Sigmoid colon (tissue), 7 donors: ENCODE measurements around the gene SDCBP2. TPM values are rescaled to one million over a fixed set of nuclear protein-coding genes. Genes with fewer than 3 reads are reported as not detected.

Source experiments
- DNase-seq: peaks from one replicate; pipeline ENCODE4 v3.0.0-alpha.2; 2019
- H3K27ac ChIP-seq, 4 donors: fragments of 200-600 bp; sonication (generic); one replicate each; pipeline ENCODE4 v1.5.1; 2016 to 2019; ENCODE audit warnings: mild to moderate bottlenecking in 1 of 4
- H3K27me3 ChIP-seq, 3 donors: fragments of 200-600 bp; sonication (generic); one replicate each; pipeline ENCODE4 v1.5.1; 2019; ENCODE audit warnings: mild to moderate bottlenecking in 1 of 3
- H3K36me3 ChIP-seq, 4 donors: fragments of 200-600 bp; sonication (generic); one replicate each; pipeline ENCODE4 v1.5.1; 2016 to 2019
- H3K4me1 ChIP-seq, 4 donors: fragments of 200-600 bp; sonication (generic); one replicate each; pipeline ENCODE4 v1.5.1; 2017 to 2019
- H3K4me3 ChIP-seq, 4 donors: fragments of 200-600 bp; sonication (generic); one replicate each; pipeline ENCODE4 v1.5.1; 2017 to 2019; ENCODE audit warnings: mild to moderate bottlenecking in 2 of 4, moderate library complexity in 1 of 4
- H3K9me3 ChIP-seq, 4 donors: fragments of 200-600 bp in 3 of 4; sonication (generic) in 3 of 4; one replicate each; pipeline versions ENCODE4 v1.5.1 to v1.6.1; 2013 to 2019
- EP300 ChIP-seq, 4 donors: sonication (generic); formaldehyde crosslinking; IDR thresholded peaks; one replicate each; pipeline ENCODE4 v1.6.1; 2017; ENCODE audit warnings: antibody characterized with exemption in 4 of 4
- POLR2A ChIP-seq, 2 donors: fragments of 450-650 bp; IDR thresholded peaks; one replicate each; pipeline ENCODE4 v1.6.1; 2016; ENCODE audit warnings: antibody characterized with exemption in 2 of 2, mild to moderate bottlenecking in 2 of 2, moderate library complexity in 2 of 2
- POLR2AphosphoS5 ChIP-seq, 4 donors: sonication (generic); formaldehyde crosslinking; IDR thresholded peaks; one replicate each; pipeline ENCODE4 v1.6.1; 2017; ENCODE audit warnings: antibody characterized with exemption in 4 of 4
- WGBS, 2 donors: extraction: QIAGEN DNeasy Blood & Tissue Kit; methylation state at CpG; one replicate each; pipeline ENCODE4 v1.1.7; 2013; 5-methylcytosine and 5-hydroxymethylcytosine counted together
- intact Hi-C: fragments of 100-400 bp; cut with DNase I; formaldehyde crosslinking; loops from one replicate; pipeline ENCODE4 v1.15.1; 2023
- polyA plus RNA-seq, 3 donors: library from polyadenylated mRNA; stranded (reverse); fragments of 200-250 nt; gene quantifications; one replicate each; pipeline ENCODE4 v1.2.3, GENCODE V29; 2013
- total RNA-seq, 4 donors: library from RNA; depleted of rRNA; stranded (reverse); fragments of >200 nt; gene quantifications; one replicate each; pipeline ENCODE4 v1.1.0, GENCODE V29; 2016
- TF ChIP-seq, protein P1 (sequence below), 4 experiments: fragments of 450-650 bp in 3 of 4; fragments of 200-600 bp in 1 of 4; IDR thresholded peaks; one replicate each; pipeline ENCODE4 v1.5.1; 2016 to 2019; ENCODE audit warnings: antibody characterized with exemption in 4 of 4, mild to moderate bottlenecking in 3 of 4, moderate library complexity in 2 of 4
- donor health status: healthy with polysubstance abuse.
- donor health status: Bipolar disorder and iron deficiency.
- donor health status: healthy.

The SDCBP2 gene
- total and polyA plus RNA-seq, 7 donors = 1.1 to 724 (median 3.6) TPM

DNA sequence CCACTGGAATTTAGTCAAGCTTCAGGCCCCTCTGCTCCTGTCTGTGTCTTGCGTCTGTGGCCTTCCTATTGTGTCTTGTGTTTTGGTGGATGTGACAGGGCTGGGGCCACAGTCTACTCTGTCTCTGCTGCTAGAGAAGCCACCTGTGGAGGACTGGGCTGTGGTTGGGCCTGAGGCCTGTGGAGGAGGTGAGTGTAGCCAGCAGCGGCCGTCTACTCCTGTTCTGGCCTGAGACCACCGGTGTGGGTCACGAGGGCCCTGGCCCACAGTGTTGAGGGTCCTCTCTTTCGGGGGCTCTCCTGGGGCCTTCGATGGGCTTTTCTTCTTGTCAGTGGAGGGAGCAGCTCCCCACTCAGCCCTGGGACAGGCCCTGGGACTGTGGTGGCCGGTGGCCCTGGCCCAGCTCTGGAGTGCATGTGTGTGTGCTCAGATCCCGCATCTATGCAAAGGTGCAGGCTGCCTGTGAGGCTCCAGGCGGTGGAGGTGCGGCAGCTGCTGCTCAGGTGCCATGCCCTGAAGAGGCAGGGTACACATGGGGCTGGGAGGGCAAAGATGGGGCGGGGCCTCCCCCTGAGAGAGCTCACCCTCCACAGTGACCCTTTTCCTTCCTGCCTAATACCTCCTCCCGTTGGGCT lies 20.8 kb downstream of the SDCBP2 start:
- peaks cover 0 to 22% (median 0%) of the 10 kb centered on the region in 4 donors for H3K36me3 ChIP-seq
- H3K4me1 ChIP-seq = peaks cover 0 to 2% (median 2%) of the 10 kb centered on the region in 4 donors
- intact Hi-C loops = no loop called here
- H3K9me3 ChIP-seq = no peaks in the 10 kb centered on the region
- WGBS, 2 donors = 91 to 92% methylated on average over 13 of the region's 13 CpGs
- DNase-seq = no peak
- TF ChIP-seq POLR2A (IDR thresholded peaks at IDR 0.05) (no peak), EP300 (IDR thresholded peaks at IDR 0.05) (no peak), POLR2AphosphoS5 (IDR thresholded peaks at IDR 0.05) (no peak)
- TF ChIP-seq, protein P1, sequence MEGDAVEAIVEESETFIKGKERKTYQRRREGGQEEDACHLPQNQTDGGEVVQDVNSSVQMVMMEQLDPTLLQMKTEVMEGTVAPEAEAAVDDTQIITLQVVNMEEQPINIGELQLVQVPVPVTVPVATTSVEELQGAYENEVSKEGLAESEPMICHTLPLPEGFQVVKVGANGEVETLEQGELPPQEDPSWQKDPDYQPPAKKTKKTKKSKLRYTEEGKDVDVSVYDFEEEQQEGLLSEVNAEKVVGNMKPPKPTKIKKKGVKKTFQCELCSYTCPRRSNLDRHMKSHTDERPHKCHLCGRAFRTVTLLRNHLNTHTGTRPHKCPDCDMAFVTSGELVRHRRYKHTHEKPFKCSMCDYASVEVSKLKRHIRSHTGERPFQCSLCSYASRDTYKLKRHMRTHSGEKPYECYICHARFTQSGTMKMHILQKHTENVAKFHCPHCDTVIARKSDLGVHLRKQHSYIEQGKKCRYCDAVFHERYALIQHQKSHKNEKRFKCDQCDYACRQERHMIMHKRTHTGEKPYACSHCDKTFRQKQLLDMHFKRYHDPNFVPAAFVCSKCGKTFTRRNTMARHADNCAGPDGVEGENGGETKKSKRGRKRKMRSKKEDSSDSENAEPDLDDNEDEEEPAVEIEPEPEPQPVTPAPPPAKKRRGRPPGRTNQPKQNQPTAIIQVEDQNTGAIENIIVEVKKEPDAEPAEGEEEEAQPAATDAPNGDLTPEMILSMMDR (IDR thresholded peaks at IDR 0.05) = no peak
- no peak overlapping the region for H3K27ac ChIP-seq
- H3K27me3 ChIP-seq = no peaks in the 10 kb centered on the region
- no peak overlapping the region for H3K4me3 ChIP-seq

- 92 to 93% methylated on average over 13 of the region's 13 CpGs for WGBS, 2 donors
- DNase-seq = no peak
- H3K4me3 ChIP-seq = no peak overlapping the region
- TF ChIP-seq POLR2AphosphoS5 (IDR thresholded peaks at IDR 0.05) (no peak), EP300 (IDR thresholded peaks at IDR 0.05) (no peak), POLR2A (IDR thresholded peaks at IDR 0.05) (no peak)
- TF ChIP-seq, protein P1 (IDR thresholded peaks at IDR 0.05) = no peak
- no peaks in the 10 kb centered on the region for H3K9me3 ChIP-seq
- no peaks in the 10 kb centered on the region for H3K4me1 ChIP-seq
- H3K27ac ChIP-seq = no peak overlapping the region
- H3K36me3 ChIP-seq = peaks cover 0 to 28% (median 0%) of the 10 kb centered on the region in 4 donors
- no peaks in the 10 kb centered on the region for H3K27me3 ChIP-seq
- intact Hi-C loops = no loop called here
Measured at GRCh38 chr20:1307571-1307971, 21.4 kb downstream of the SDCBP2 start.

GRCh38 chr20:1307171-1307570 lies 21.8 kb downstream of the SDCBP2 start:
- H3K4me3 ChIP-seq = no peak overlapping the region
- no peaks in the 10 kb centered on the region for H3K9me3 ChIP-seq
- TF ChIP-seq POLR2AphosphoS5 (IDR thresholded peaks at IDR 0.05) = no peak
- WGBS, 2 donors = 86 to 91% methylated on average over 10 of the region's 10 CpGs
- no peaks in the 10 kb centered on the region for H3K27me3 ChIP-seq
- H3K27ac ChIP-seq = no peak overlapping the region
- peaks cover 0 to 29% (median 0%) of the 10 kb centered on the region in 4 donors for H3K36me3 ChIP-seq
- intact Hi-C loops = no loop called here
- DNase-seq = no peak
- H3K4me1 ChIP-seq = no peaks in the 10 kb centered on the region

GRCh38 chr20:1306316-1307135 lies 22.4 kb downstream of the SDCBP2 start:
- WGBS, 2 donors = 84 to 85% methylated on average over 14 of the region's 14 CpGs
- Histone ChIP-seq H3K36me3 (peaks cover 0 to 29% (median 0%) of the 10 kb centered on the region in 4 donors), H3K27ac (no peak overlapping the region), H3K27me3 (no peaks in the 10 kb centered on the region), H3K4me1 (no peaks in the 10 kb centered on the region), H3K4me3 (no peak overlapping the region), H3K9me3 (no peaks in the 10 kb centered on the region)
- DNase-seq = no peak
- intact Hi-C loops = no loop called here
- TF ChIP-seq POLR2AphosphoS5 (IDR thresholded peaks at IDR 0.05) (no peak), POLR2A (IDR thresholded peaks at IDR 0.05) (no peak), EP300 (IDR thresholded peaks at IDR 0.05) (no peak)
- TF ChIP-seq, protein P1 (IDR thresholded peaks at IDR 0.05) = no peak

DNA sequence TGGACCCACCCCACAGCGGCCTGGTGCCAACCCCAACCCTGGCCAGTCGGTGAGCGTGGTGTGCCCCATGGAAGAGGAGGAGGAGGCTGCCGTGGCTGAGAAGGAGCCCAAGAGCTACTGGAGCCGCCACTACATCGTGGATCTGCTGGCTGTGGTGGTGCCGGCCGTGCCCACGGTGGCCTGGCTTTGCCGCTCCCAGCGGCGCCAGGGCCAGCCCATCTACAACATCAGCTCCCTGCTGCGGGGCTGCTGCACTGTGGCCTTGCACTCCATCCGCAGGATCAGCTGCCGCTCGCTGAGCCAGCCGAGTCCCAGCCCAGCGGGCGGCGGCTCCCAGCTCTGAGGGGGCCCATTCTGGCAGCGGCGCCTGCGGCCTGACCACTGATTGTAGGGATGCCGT lies 23.2 kb downstream of the SDCBP2 start:
- intact Hi-C loops = no loop called here
- H3K4me3 ChIP-seq = no peak overlapping the region
- 93 to 94% methylated on average over 24 of the region's 24 CpGs for WGBS, 2 donors
- DNase-seq = no peak
- H3K27ac ChIP-seq = no peak overlapping the region
- H3K36me3 ChIP-seq = peaks cover 0 to 36% (median 1%) of the 10 kb centered on the region in 4 donors
- no peaks in the 10 kb centered on the region for H3K9me3 ChIP-seq
- no peaks in the 10 kb centered on the region for H3K27me3 ChIP-seq
- H3K4me1 ChIP-seq = no peaks in the 10 kb centered on the region
- TF ChIP-seq POLR2AphosphoS5 (IDR thresholded peaks at IDR 0.05) (no peak), POLR2A (IDR thresholded peaks at IDR 0.05) (no peak), EP300 (IDR thresholded peaks at IDR 0.05) (no peak)
- TF ChIP-seq, protein P1 (IDR thresholded peaks at IDR 0.05) = no peak
